Activated CD8-positive, alpha-beta T cell treated with anti-CD3 and anti-CD28 coated beads, Interleukin-2, amount 10 ng/mL, durations not matched to agents 7 days and 5 days (primary cell): ENCODE data around the gene LIMS4. TPM values are rescaled to one million over a fixed set of nuclear protein-coding genes. Genes with fewer than 3 reads are reported as not detected.
"Not testable (repeated sequence)": the region's sequence is repeated elsewhere in the genome, so short reads cannot be mapped to it uniquely, and the experiment has no call there.

ENCODE experiments used
- ATAC-seq: fragments of 150-1000 bp; cut with Tn5 transposase; one replicate; pipeline ENCODE4 v1.10.0; 2021; ENCODE audit warnings: moderate library complexity
- CTCF ChIA-PET: fragments of 350-600 bp; sonication (Branson Sonifier 250); formaldehyde crosslinking; loops from one replicate; lab custom pipeline; 2021; ENCODE audit warnings: antibody characterized with exemption; lab: Charles Lee
- POLR2A ChIA-PET: fragments of 350-600 bp; sonication (Branson Sonifier 250); formaldehyde crosslinking; loops from one replicate; lab custom pipeline; 2021; ENCODE audit warnings: antibody characterized with exemption; lab: Charles Lee
- DNase-seq: peaks from one replicate; pipeline ENCODE4 v3.0.0-alpha.2; 2020
- H3K27ac Mint-ChIP-seq: one replicate; pipeline ENCODE4 v1.8.0; 2021; ENCODE audit warnings: mild to moderate bottlenecking, mixed read lengths
- H3K27me3 Mint-ChIP-seq: one replicate; pipeline ENCODE4 v1.8.0; 2021; ENCODE audit warnings: low read depth, mixed read lengths
- H3K36me3 Mint-ChIP-seq: one replicate; pipeline ENCODE4 v1.8.0; 2021; ENCODE audit warnings: low read depth, mixed read lengths
- H3K4me1 Mint-ChIP-seq: one replicate; pipeline ENCODE4 v1.8.0; 2021; ENCODE audit warnings: low read depth, mixed read lengths
- H3K4me3 Mint-ChIP-seq: one replicate; pipeline ENCODE4 v1.8.0; 2021; ENCODE audit warnings: mild to moderate bottlenecking, mixed read lengths
- H3K9me3 Mint-ChIP-seq: one replicate; pipeline ENCODE4 v1.8.0; 2022; ENCODE audit warnings: mixed read lengths; ENCODE audit not compliant: insufficient read depth
- total RNA-seq, 2 experiments: library from RNA; stranded (reverse); gene quantifications; one replicate each; pipeline ENCODE4 v1.2.3, GENCODE V29; 2021

Gene LIMS4
- total RNA-seq, 2 experiments from 2014 or later, result 0.78 to 0.97 TPM

DNA sequence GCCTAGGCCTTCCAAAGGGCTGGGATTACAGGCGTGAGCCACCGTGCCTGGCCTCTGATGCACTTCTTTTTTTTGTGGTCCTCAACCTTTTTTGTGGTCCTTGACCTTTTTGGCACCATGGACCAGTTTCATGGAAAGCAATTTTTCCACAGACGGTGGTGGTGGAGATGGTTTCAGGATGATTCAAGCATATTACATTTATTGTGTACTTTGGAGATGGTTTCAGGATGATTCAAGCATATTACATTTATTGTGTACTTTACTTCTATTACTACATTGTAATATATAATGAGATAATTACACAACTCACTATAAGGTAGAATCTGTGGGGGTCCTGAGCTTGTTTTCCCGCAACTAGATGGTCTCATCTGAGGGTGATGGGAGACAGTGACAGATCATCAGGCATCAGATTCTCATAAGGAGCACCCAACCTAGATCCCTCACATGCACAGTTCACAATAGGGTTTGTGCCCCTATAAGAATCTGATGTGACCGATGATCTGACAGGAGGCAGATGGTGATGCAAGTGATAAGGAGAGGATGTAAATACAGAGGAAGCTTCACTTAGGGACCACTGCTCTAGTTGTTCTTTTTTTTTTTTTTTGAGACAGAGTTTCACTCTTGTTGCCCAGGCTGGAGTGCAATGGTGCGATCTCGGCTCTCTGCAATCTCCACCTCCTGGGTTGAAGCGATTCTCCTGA is 29.2 kb downstream of the LIMS4 start:
- H3K27ac Mint-ChIP-seq, H3K9me3 Mint-ChIP-seq, CTCF ChIA-PET, ATAC-seq, POLR2A ChIA-PET, H3K4me3 Mint-ChIP-seq, H3K27me3 Mint-ChIP-seq, H3K4me1 Mint-ChIP-seq, H3K36me3 Mint-ChIP-seq, DNase-seq: not testable (repeated sequence)

DNA sequence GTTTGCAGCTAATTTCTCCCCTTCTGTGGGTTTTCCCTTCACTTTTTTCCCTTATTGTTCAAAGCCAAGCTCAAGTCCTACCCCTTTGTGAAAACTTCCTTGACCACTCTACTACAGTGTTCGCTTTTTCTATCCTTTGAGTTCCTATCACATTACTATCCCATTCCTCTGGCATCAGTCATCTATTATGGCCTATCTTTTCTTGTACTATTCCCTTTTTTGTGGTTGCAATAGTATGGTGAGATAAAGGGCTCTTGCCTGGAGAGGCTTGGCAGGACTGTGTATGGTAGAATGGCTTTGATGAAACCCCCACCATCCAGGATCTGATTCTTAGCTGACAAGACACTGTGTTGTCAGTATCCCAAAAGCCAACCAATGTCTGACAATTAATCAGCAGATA is 30.7 kb downstream of the LIMS4 start:
- H3K27me3 Mint-ChIP-seq, DNase-seq, POLR2A ChIA-PET, H3K36me3 Mint-ChIP-seq, H3K4me1 Mint-ChIP-seq, ATAC-seq, H3K4me3 Mint-ChIP-seq, H3K9me3 Mint-ChIP-seq, H3K27ac Mint-ChIP-seq, CTCF ChIA-PET: not testable (repeated sequence)

DNA sequence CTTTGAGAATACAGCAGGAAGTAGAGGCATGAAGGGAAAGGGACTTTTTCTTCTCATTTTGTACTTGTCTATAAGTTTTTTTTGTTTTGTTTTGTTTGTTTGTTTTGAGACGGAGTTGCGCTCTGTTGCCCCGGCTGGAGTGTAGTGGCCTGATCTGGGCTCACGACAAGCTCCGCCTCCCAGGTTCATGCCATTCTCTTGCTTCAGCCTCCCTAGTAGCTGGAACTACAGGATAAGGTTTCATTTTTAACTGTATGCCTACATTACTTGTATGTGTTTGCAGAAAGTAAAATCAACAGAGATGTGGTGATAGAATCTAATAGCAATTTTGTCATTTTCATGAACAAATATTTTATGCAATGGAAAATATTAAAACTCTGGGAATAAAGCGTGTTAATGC is 38.1 kb downstream of the LIMS4 start:
- H3K4me1 Mint-ChIP-seq, ATAC-seq, H3K4me3 Mint-ChIP-seq, H3K27ac Mint-ChIP-seq, H3K36me3 Mint-ChIP-seq, CTCF ChIA-PET, DNase-seq, H3K9me3 Mint-ChIP-seq, H3K27me3 Mint-ChIP-seq, POLR2A ChIA-PET: not testable (repeated sequence)

DNA sequence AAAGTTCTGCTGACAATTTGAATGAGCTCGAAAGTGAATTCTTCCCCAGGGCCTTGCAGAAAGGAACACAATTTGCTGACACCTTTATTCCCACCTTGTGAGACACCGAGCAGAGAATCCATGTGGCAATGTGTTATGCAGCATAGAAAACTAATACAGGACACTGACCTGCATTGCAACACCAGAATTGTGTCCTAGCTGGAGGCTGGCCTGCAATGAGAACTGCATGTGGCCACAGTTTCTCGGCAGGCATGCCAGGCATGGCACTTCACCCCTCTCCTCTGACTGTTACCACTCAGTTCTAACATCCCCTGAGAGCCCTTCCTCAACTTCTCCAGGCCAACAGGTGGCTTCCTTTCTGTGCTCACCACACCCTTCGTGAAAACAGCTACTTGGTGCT is 46.9 kb downstream of the LIMS4 start:
- H3K9me3 Mint-ChIP-seq, ATAC-seq, DNase-seq, H3K27ac Mint-ChIP-seq, H3K36me3 Mint-ChIP-seq, CTCF ChIA-PET, H3K4me1 Mint-ChIP-seq, H3K27me3 Mint-ChIP-seq, POLR2A ChIA-PET, H3K4me3 Mint-ChIP-seq: not testable (repeated sequence)

DNA sequence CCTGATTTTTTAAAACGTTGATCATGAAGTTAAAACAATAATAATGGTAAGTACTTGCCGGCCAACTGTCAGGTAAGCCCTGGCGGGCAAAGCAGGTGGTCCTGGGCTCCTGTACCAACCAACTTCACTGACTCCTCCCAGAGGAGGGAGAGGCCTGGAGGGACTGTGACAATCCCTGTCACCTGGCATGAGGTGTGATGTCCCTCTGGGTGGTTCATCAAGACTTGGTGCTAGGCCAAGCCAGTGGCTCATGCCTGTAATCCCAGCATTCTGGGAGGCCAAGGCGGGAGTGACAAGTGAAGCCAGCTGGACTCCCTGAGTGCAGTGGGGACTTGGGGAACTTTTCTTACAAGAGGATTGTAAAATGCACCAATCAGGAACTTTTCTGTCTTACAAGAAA is 48.2 kb downstream of the LIMS4 start:
- ATAC-seq, CTCF ChIA-PET, POLR2A ChIA-PET, H3K4me3 Mint-ChIP-seq, H3K36me3 Mint-ChIP-seq, H3K27ac Mint-ChIP-seq, H3K27me3 Mint-ChIP-seq, H3K9me3 Mint-ChIP-seq, H3K4me1 Mint-ChIP-seq: not testable (repeated sequence)
- DNase-seq, result peak; percentile 1

DNA sequence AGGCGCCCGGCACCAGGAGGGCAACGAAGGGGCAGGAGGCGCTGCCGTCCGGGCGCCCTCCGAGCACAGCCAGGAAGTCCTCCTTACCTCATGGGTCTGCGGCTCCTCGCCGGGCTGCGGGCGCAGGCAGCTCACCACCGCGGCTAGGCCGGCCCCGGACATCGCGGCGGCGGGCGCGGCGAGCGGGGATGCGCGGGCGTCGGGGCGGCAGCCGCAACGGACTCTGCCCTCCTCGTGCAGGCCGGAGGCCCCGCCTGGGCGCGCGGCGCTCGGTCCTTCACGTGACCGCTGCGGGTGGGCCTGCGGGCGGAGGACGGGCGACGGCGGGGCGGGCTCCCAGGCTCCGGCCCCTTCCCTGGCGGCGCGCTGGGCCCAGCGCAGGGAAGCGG is 49.0 kb downstream of the LIMS4 start:
- CTCF ChIA-PET, H3K36me3 Mint-ChIP-seq, H3K4me3 Mint-ChIP-seq, H3K27me3 Mint-ChIP-seq, H3K27ac Mint-ChIP-seq, H3K4me1 Mint-ChIP-seq, DNase-seq, H3K9me3 Mint-ChIP-seq, POLR2A ChIA-PET: not testable (repeated sequence)
- peak; percentile 51 for ATAC-seq

DNA sequence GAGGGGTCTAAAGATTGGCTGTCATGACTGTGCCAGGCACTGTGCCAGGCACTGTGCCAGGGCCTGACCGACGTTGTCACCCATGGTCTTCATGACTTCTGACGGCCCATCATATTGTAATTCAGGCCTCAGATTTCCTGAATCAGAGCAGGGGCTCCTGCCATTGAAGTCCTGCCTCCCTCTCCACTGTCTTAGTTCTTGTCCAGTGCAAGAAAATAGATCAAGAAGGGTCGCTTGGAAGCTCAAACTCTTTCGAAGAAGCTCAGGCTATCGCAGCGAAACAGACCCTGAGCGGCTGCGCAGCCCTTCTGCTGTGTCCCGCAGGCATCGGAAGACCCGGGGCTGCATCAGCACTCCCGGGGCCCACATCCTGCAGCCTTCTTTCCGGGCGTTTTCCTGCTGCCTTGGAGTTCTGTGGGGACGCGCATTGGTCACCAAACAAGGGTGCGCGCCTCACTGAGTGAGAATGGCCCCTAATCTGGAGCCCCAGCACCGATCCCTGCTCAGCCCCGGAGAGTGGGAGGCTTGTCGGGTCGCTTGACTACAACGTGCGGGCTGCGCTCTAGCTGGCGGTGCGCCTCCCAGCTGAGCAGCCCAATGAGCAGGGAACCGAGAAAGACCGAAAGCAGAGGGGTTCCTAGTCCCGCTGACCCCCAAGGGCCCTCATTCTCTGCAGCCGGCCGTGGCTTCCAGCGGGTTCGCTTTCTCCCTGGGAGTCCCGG is 49.6 kb downstream of the LIMS4 start:
- not testable (repeated sequence) for H3K27ac Mint-ChIP-seq

DNA sequence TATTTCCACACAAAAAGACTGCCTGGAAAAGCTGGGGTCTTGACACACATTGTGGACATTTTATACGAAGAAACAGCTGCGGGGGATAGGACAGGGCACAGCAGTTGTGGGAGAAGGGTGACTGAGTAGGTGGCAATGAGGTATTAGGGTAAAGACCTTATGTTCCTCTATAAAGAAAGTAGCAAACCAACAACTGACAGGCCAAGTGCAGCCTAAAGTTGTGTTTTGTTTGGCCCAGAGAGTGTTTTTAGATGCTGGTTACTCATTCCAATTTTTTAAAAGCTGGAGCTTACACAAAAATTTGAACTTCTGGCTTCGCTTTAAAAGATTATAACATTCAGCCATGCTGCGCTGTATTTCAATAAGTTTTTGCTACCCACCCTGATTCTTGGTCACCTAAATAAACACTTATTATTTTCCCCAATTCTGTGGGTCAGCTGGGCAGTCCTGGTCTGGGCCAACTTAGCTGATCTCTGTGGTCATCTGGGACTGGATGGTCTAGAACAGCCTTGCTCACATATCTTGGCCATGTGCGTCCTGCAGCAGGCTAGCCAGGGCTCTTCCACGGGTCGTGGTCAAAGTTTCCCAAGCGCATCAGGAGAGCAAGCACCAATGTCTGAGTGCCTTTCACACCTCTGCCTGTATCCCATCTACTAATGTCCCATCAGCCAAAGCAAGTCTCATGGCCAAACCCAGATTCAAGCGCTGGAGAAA is 51.8 kb downstream of the LIMS4 start:
- H3K4me3 Mint-ChIP-seq, H3K27me3 Mint-ChIP-seq, H3K36me3 Mint-ChIP-seq, H3K4me1 Mint-ChIP-seq, POLR2A ChIA-PET, DNase-seq, CTCF ChIA-PET, ATAC-seq, H3K27ac Mint-ChIP-seq, H3K9me3 Mint-ChIP-seq: not testable (repeated sequence)

More for the DNA sequence above, 49.6 kb downstream of the LIMS4 start:
- H3K27me3 Mint-ChIP-seq, CTCF ChIA-PET, DNase-seq, H3K36me3 Mint-ChIP-seq, H3K9me3 Mint-ChIP-seq, H3K4me3 Mint-ChIP-seq, POLR2A ChIA-PET, H3K4me1 Mint-ChIP-seq: not testable (repeated sequence)
- peak; percentile 47 for ATAC-seq

DNA sequence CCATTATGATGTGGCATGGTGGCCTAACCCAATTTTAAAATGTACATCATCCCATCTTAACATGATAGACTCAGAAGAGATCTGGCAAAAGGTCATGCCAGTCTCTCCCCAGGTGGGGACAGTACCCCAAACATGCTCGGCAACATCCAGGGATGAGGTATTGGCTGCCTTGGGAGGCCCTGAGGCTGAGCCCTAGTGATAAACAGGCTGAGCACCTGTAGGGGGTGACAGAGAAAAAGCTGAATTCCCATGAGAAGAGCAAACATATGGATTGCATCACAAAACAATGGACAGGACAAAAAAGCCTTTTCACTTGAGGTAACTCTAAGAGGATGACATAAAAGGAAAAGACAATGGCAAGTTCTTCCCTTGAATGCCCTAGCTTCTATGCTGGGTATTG is 65.5 kb downstream of the LIMS4 start:
- H3K36me3 Mint-ChIP-seq, H3K27me3 Mint-ChIP-seq, POLR2A ChIA-PET, H3K27ac Mint-ChIP-seq, CTCF ChIA-PET, H3K9me3 Mint-ChIP-seq, DNase-seq, H3K4me1 Mint-ChIP-seq, H3K4me3 Mint-ChIP-seq, ATAC-seq: not testable (repeated sequence)

DNA sequence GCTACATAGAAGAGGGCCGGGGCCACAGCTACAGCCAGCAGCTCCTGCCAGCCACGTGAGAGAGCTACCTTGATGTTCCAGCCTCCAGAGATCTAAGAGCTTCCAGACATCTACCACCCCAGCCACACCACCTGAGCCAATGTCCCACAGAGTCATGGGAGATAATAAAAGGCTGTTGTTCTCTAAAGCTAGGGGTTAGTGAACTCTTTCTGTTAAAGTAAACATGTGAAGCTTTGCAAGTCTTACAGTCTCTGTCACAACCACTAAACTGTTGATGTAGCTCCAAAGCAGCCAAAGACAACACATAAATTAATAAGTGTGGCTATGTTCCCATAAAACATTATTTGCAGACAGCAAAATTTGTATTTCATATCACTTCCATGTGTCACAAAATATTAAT is 67.6 kb downstream of the LIMS4 start:
- CTCF ChIA-PET, ATAC-seq, DNase-seq, H3K27me3 Mint-ChIP-seq, H3K9me3 Mint-ChIP-seq, H3K4me3 Mint-ChIP-seq, H3K36me3 Mint-ChIP-seq, H3K27ac Mint-ChIP-seq, POLR2A ChIA-PET, H3K4me1 Mint-ChIP-seq: not testable (repeated sequence)

DNA sequence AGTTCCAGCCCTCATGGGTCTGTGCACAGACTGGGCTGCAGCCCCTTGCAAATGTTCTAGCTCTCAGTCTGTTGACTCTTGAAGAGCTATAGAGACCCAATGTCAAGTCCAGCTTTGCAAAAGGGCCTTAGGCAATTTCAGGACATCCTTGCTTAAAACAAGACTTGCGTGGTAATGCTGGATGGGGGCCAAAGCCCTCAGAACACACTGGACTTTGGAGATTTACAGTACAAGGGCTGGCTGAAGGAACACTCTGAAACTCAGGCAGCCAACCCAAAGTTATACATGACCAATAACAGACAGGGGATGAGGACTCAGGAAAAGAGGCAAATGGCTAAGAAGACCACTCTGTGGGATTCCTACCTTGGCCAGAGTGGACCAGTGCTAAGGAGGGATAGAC is 68.4 kb downstream of the LIMS4 start:
- CTCF ChIA-PET, POLR2A ChIA-PET, H3K4me1 Mint-ChIP-seq, DNase-seq, H3K36me3 Mint-ChIP-seq, ATAC-seq, H3K27me3 Mint-ChIP-seq, H3K9me3 Mint-ChIP-seq, H3K27ac Mint-ChIP-seq, H3K4me3 Mint-ChIP-seq: not testable (repeated sequence)

DNA sequence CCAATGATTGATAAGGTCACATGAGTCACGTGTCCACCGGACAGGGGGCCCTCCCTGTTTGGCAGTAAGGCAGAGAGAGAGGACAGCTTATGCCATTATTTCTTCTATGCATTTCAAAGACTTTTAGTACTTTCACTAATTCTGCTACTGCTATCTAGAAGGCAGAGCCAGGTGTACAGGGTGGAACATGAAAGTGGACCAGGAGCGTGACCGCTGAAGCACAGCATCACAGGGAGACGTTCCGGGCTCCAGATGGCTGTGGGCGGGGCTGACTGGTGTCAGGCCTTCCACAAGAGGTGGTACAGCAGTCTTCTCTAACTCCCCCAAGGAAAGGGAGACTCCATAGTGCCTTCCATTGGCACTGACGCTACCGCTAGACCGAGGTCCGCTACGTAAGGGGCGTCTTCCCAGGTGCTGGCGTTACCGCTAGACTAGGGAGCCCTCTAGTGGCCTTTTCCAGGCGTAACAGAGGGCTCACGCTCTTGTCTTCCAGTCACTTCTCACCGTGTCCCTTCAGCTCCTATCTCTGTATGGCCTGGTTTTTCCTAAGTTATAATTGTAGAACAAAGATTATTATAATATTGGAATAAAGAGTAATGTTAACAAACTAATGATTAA is 71.5 kb downstream of the LIMS4 start:
- ATAC-seq, result peak; percentile 87
- H3K9me3 Mint-ChIP-seq, H3K27ac Mint-ChIP-seq, POLR2A ChIA-PET, H3K36me3 Mint-ChIP-seq, CTCF ChIA-PET, H3K27me3 Mint-ChIP-seq, H3K4me1 Mint-ChIP-seq, H3K4me3 Mint-ChIP-seq, DNase-seq: not testable (repeated sequence)
